Measurements from ENCODE around the gene MBP. TPM values are rescaled to one million over a fixed set of nuclear protein-coding genes. Genes with fewer than 3 reads are reported as not detected.

MBP gene
- total RNA-seq, 1 donor from 2014 or later = 0.53 TPM

DNA sequence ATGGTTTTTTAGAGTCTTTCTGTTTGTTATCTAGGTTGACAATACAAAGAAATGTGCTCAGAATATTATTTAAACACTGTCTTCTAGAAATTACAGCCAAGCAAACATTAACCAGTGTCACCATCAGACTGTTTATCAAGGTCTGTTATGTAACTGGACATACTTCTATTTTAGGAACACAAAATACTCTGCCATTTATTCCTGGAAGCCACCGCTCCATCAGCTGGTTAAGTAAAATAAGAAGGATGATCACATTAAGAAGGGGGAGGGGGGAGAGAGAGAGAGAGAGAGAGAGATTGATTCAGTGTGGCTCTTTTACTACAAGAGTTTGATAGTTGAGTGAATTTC lies 47.9 kb downstream of the MBP start:
- no peak for DNase-seq (ENCODE audit: low read depth, low spot score)

DNA sequence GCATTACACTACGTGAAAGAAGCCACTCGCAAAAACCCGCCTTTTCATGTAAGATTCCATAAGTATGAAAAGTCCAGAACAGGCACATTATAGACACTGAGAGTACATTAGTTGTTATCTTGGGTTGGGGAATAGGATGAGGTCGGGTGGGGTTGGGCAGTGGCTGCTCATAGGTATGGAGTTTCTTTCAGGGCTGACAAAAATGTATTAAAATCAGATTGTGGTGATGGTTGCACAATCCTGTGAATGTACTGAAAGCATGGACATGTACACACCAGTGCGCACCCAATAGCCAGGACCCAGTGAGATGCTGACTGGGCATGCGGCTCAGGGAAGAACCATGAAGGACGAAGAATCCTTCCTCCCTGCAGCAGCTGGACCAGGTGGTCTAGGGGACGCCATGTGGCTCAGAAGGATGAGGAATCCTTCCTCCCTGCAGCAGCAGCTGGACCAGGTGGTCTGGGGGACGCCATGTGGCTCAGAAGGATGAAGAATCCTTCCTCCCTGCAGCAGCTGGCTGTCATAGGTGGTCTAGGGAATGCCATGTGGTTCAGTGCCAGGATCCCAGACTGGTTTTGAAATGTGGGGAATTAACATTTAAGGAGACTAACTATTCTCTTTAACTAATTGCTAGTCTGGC lies 50.1 kb downstream of the MBP start:
- no peak for DNase-seq (ENCODE audit: low read depth, low spot score)

GRCh38 chr18:77081390-77081778 lies 51.2 kb downstream of the MBP start:
- no peak for DNase-seq (ENCODE audit: low read depth, low spot score)

- no peak for DNase-seq (ENCODE audit: low read depth, low spot score)
These were observed 52.5 kb downstream of the MBP start for GRCh38 chr18:77079954-77080682.

DNA sequence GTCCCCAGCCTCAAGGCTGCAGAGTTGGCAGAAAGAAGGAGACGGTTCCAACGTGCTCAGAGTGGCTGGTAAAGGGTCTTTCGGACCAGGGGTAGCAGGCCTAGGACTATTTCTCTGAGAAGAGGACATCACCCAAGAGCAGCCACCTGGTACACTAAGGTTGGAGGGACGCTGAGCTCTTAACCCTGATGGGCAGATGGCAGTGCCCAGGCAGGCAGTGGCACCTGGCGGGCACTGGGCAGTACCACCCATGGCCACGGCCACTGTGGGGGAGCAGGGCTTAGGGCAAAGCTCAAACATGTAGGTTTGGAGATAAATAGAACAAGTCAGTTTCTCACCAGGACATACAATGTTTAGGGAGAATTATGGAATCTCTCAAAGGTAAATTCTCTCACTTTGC lies 53.5 kb downstream of the MBP start:
- no peak for DNase-seq (ENCODE audit: low read depth, low spot score)

DNA sequence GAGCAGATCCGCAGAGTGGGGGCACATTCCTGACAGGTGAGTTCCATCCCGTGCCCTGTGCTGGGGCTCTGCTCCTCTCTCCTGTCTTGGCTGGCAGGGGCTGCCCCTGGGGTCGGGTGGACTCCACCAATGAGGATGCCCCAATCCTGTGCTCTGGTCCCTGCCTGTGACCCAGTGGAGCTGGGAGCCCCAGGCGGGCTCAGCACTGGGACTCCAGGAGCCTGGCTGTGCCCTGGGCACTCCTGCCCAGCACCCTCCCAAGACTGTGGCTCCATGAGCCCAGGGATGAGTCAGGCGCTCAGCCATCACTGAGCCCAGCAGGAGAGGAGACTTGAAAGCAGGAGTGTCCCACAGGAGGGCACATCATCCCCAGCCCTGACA lies 53.9 kb downstream of the MBP start:
- DNase-seq (ENCODE audit: low read depth, low spot score) = no peak

- no peak for DNase-seq (ENCODE audit: low read depth, low spot score)
These were observed 54.5 kb downstream of the MBP start for GRCh38 chr18:77077941-77078689.

DNA sequence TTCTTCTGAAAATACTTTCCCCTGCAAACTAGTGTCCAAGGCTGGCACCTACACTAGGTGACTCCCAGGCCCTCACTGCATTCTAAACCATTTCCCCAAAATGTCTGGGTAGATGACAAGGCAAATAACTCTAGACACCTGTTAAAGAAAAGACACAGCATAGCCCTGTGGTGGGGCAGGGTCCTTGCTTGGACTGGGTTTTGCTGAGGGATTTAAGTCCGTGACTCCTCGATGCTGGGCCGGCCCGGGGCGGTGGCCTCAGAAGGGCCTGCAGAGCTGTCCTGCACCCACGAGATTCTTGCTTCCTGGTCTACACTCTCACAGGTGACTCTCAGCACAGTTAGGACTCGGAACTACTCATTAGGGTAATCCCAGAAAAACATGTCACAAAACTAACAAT lies 55.2 kb downstream of the MBP start:
- no peak for DNase-seq (ENCODE audit: low read depth, low spot score)

DNA sequence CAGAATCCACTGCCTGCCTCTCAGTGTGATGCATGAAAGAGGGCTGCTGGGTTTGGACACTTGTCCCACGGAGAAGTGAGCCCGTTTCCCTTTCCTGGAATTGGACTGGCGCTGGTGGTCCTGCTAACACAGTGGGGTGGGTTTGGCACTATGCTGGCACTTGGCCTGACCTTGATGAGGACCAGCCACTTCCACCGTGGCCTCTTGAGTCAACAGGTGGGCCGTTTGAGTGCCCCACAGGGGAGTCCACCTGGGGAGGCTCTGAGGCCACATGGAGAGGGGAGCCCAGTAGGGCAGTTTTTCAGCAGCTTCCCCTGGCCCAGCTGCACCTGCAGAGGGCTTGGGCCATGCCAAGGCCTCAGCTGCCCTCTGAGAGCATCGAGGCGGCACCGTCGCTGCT lies 56.5 kb downstream of the MBP start:
- DNase-seq (ENCODE audit: low read depth, low spot score) = no peak

- DNase-seq (ENCODE audit: low read depth, low spot score) = no peak
These were observed 58.2 kb downstream of the MBP start for GRCh38 chr18:77074431-77074830.

DNA sequence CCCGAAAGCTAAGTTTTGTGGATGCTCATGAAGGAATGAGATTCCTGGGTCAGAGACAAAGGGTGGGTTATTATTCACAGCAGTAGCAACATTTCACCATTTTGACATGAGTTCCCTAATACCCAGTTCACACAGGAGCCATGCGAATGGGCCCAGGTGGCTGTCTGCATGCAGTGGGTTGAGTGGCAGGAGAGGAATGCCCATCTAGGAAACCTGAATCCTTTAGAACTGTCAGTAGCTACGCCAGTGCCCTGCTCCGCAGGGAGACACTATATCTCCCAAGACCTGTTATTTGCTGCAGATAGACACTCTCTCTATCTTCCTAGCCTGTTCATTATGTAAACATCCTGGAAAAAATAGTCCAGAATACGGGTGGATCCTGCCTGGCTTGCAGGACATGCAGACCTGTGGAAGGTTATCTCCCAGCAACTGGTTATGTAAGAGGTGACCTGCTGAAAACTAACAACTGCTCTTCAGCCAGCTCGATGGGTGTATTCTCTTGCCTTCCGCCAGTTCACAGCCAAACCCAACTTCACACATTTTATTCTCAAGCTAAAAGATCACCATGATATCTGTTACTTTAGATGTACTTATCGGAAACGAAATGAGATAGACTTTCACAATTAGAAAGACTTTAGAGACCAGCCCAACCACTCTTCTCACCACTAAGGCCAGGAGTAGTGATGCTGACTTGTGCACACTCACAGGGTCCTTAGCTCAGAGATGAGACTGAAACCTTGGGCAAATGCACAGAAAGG lies 59.1 kb downstream of the MBP start:
- DNase-seq (ENCODE audit: low read depth, low spot score) = no peak

- no peak for DNase-seq (ENCODE audit: low read depth, low spot score)
These were observed 60.0 kb downstream of the MBP start for GRCh38 chr18:77072566-77072965.

- peak; percentile 78 for DNase-seq (ENCODE audit: low read depth, low spot score)
These were observed 60.8 kb downstream of the MBP start for GRCh38 chr18:77071711-77072292.

DNA sequence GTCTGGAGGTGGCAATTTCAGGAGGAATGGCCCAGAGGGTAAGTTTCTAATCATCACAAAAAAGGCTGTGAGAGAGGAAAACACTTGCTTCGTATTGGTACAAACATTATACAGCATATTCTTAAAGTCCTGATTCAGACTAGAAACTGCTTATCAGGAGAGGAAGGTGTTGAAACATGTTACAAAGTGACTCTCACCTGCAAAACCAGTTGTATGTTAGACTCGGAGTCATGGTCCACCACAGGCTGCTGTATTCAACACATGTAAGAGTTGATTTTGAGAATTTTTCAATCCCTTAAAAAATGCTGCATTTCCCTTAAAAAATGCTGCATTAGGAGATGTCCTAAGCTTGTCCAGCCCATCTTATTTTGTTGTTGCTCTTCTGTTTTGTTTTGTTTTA lies 61.5 kb downstream of the MBP start:
- DNase-seq (ENCODE audit: low read depth, low spot score) = no peak

DNA sequence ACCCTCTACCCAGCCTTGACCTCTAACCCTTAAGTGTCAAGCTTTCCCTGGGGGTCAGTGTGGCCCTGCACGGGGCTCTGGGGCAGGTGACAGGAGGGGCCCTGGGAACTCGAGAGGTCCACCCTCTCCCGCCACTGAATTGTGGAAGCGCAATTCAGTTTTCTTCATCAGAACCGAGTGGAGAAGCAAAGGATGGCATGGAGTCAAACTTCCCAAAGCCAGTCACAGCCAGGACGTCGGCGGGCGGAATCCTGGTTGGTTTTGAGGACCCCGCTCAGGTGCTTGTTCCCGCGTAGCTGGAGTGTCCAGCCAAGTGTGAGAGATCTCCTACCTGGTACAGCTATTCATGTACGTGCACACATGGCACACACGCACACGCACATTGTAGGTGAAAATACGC lies 62.0 kb downstream of the MBP start:
- DNase-seq (ENCODE audit: low read depth, low spot score) = no peak

DNA sequence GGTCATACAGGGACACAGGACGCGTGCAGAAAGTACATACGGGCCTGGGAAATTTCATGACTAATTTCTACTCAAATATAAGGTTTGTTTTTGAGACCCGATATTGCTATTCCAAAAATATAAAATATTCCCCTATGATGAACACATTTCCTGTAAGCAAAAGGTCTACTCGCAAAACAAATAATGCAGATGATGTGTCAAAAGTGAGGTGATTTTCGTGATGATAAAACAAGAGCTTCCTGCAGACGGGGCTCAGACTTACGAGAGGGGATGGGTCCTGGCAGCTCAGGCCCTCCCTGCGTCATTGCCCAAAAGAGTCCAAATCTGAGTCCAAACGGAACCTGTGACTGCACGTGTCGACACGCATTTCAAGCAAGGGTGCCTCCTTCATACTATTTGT lies 62.7 kb downstream of the MBP start:
- DNase-seq (ENCODE audit: low read depth, low spot score) = no peak

- DNase-seq (ENCODE audit: low read depth, low spot score) = no peak
These were observed 63.1 kb downstream of the MBP start for GRCh38 chr18:77069482-77069881.

GRCh38 chr18:77068321-77069312 lies 64.0 kb downstream of the MBP start:
- DNase-seq (ENCODE audit: low read depth, low spot score) = no peak

- peak; percentile 78 for DNase-seq (ENCODE audit: low read depth, low spot score)
These were observed 65.1 kb downstream of the MBP start for GRCh38 chr18:77067291-77068061.

DNA sequence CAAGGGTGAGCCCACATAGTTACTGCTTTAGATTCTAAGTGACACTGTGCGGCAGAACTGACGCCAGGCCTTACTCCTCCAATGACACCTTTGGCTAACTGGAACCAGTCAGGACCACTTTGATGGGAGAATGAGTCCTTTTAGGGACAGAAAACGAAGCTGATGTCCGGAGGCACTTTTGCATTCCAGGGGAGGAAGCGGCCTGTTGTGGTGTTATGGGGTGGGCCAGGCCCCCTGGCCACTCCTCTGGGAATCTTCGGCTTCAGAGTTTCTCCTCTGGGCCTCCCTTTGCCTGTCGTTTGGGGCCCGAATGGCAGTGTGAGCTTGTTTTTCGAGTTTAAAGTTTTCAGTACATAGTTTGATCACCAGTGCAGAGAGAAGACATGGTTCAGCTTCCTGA lies 65.9 kb downstream of the MBP start:
- DNase-seq (ENCODE audit: low read depth, low spot score) = no peak
